T-cell (primary cell): ENCODE results near the gene RGPD3. TPM values are rescaled to one million over a fixed set of nuclear protein-coding genes. Genes with fewer than 3 reads are reported as not detected.
"Not testable (repeated sequence)": the region's sequence is repeated elsewhere in the genome, so short reads cannot be mapped to it uniquely, and the experiment has no call there.

Experiments used
- ATAC-seq, 4 experiments: fragments of 200-7000 bp in 3 of 4; fragments of 150-1000 bp in 1 of 4; cut with Tn5 transposase; replicated peaks in 1 of 4; 1 replicate in 3 of 4; 2 replicates in 1 of 4; pipeline ENCODE4 v1.10.0; 2021; ENCODE audit warnings: moderate library complexity in 3 of 4, mild to moderate bottlenecking in 2 of 4, moderate number of reproducible peaks in 1 of 4
- CTCF ChIA-PET, 2 donors: fragments of 300-600 bp; sonication (Branson Sonifier 250); formaldehyde crosslinking; loops; one replicate each; lab custom pipeline; 2022; ENCODE audit warnings: antibody characterized with exemption in 2 of 2; lab: Charles Lee
- POLR2A ChIA-PET, 2 donors: fragments of 300-600 bp; sonication (Branson Sonifier 250); formaldehyde crosslinking; loops; one replicate each; lab custom pipeline; 2022; ENCODE audit warnings: antibody characterized with exemption in 2 of 2; lab: Charles Lee
- DNase-seq, 35 experiments: peaks; one replicate each; pipeline versions ENCODE4 v3.0.0 to v3.0.0-alpha.2; 2013 to 2023
- H3K27ac ChIP-seq: one replicate; pipeline ENCODE4 v1.5.1; 2013; ENCODE audit warnings: low read length
- H3K27me3 ChIP-seq, 2 experiments: replicated peaks in 1 of 2; 1 replicate in 1 of 2; 2 replicates in 1 of 2; pipeline versions ENCODE4 v1.6.1 to v1.7.0; 2013; ENCODE audit warnings: low read length in 1 of 2, mixed read lengths in 1 of 2; ENCODE audit not compliant: control insufficient read depth in 2 of 2, insufficient read depth in 2 of 2; ENCODE audit errors: extremely low read depth in 1 of 2
- H3K36me3 ChIP-seq, 2 donors: 1 replicate in 1 of 2; 2 replicates in 1 of 2; pipeline versions ENCODE4 v1.6.1 to v1.7.0; 2013; ENCODE audit warnings: low read length in 1 of 2; ENCODE audit not compliant: control insufficient read depth in 2 of 2, insufficient read depth in 1 of 2; ENCODE audit errors: extremely low read depth in 1 of 2
- H3K4me1 ChIP-seq, 2 experiments: 1 replicate in 1 of 2; 2 replicates in 1 of 2; pipeline versions ENCODE4 v1.6.1 to v1.7.0; 2013; ENCODE audit warnings: low read length in 2 of 2, mixed read lengths in 1 of 2; ENCODE audit not compliant: insufficient read depth in 2 of 2, control insufficient read depth in 1 of 2; ENCODE audit errors: extremely low read depth in 1 of 2
- H3K4me3 ChIP-seq, 2 donors: 1 replicate in 1 of 2; 2 replicates in 1 of 2; pipeline versions ENCODE4 v1.5.1 to v1.7.0; 2013; ENCODE audit warnings: mild to moderate bottlenecking in 2 of 2, low read length in 1 of 2, moderate library complexity in 1 of 2; ENCODE audit not compliant: control insufficient read depth in 1 of 2; ENCODE audit errors: extremely low read depth in 1 of 2
- H3K9me3 ChIP-seq: 2 replicates; pipeline ENCODE4 v1.7.0; 2013
- H3K27ac Mint-ChIP-seq, 2 donors: one replicate each; pipeline ENCODE4 v1.8.0; 2020 to 2021; ENCODE audit warnings: mild to moderate bottlenecking in 2 of 2, mixed read lengths in 2 of 2
- H3K27me3 Mint-ChIP-seq, 2 donors: one replicate each; pipeline ENCODE4 v1.8.0; 2021 to 2022; ENCODE audit warnings: mixed read lengths in 2 of 2
- H3K36me3 Mint-ChIP-seq: one replicate; pipeline ENCODE4 v1.8.0; 2021; ENCODE audit warnings: mixed read lengths
- H3K4me1 Mint-ChIP-seq, 3 donors: one replicate each; pipeline ENCODE4 v1.8.0; 2020 to 2022; ENCODE audit warnings: mixed read lengths in 3 of 3, mild to moderate bottlenecking in 1 of 3
- H3K4me3 Mint-ChIP-seq, 3 donors: one replicate each; pipeline ENCODE4 v1.8.0; 2020 to 2022; ENCODE audit warnings: mild to moderate bottlenecking in 3 of 3, mixed read lengths in 3 of 3, moderate library complexity in 3 of 3
- H3K9me3 Mint-ChIP-seq, 3 donors: one replicate each; pipeline ENCODE4 v1.8.0; 2020 to 2022; ENCODE audit warnings: mixed read lengths in 3 of 3
- WGBS: methylation state at CpG from one replicate; pipeline ENCODE4 v1.1.5; 2013; ENCODE audit warnings: missing lambda C conversion rate; ENCODE audit not compliant: insufficient coverage; 5-methylcytosine and 5-hydroxymethylcytosine counted together
- total RNA-seq, 35 experiments: library from RNA in 6 of 35; stranded (reverse) in 6 of 35; fragments of 120-200 nt in 1 of 35; gene quantifications; one replicate each; pipeline versions ENCODE4 v1.2.1 to v1.2.4 and lab custom pipeline; 2013 to 2026

Gene RGPD3
- total RNA-seq, 5 donors from 2014 or later (not counting 1 experiment from before 2014, with no cell fraction given) = 0.13 to 0.47 (median 0.16) TPM

DNA sequence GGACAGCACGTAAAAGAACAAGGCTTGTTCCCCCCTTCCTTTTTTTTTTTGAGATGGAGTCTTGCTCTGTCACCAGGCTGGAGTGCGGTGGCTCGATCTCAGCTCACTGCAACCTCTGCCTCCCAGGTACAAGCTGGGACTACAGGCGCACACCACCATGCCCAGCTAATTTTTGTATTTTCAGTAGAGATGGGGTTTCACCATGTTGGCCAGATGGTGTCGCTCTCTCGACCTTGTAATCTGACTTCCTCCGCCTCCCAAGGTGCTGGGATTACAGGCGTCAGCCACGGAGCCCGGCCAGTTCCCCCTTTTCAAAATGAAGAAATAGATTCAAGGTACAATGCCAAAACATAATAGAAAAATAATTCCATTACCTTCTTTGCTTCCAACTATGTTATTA lies 6.3 kb downstream of the RGPD3 start:
- 100% methylated on average over 1 of the region's 10 CpGs for WGBS
- H3K27ac ChIP-seq, H3K4me3 Mint-ChIP-seq, POLR2A ChIA-PET, ATAC-seq, H3K9me3 Mint-ChIP-seq, H3K4me1 Mint-ChIP-seq, H3K27me3 ChIP-seq, H3K9me3 ChIP-seq, H3K27ac Mint-ChIP-seq, H3K27me3 Mint-ChIP-seq, H3K36me3 Mint-ChIP-seq, H3K4me3 ChIP-seq, H3K36me3 ChIP-seq, H3K4me1 ChIP-seq: not testable (repeated sequence)
- DNase-seq = peak in 16 of 35 experiments; percentile 1 to 25 (median 8)
- CTCF ChIA-PET = interaction anchor here in 1 of 2 donors (0.7 kb wide), 1 partner anchor 88 kb away, joined by 3 read pairs; no protein-coding TSS in a partner anchor

GRCh38 chr2:106390680-106391079 lies 77.5 kb downstream of the RGPD3 start:
- H3K27ac ChIP-seq, ATAC-seq, H3K27me3 ChIP-seq, H3K36me3 Mint-ChIP-seq, H3K9me3 Mint-ChIP-seq, H3K4me1 ChIP-seq, DNase-seq, H3K4me3 ChIP-seq, CTCF ChIA-PET, H3K4me1 Mint-ChIP-seq, H3K4me3 Mint-ChIP-seq, H3K36me3 ChIP-seq, H3K9me3 ChIP-seq, POLR2A ChIA-PET, H3K27ac Mint-ChIP-seq, H3K27me3 Mint-ChIP-seq: not testable (repeated sequence)
- WGBS = no CpG with 5 or more reads among the region's 5 CpGs

- H3K9me3 Mint-ChIP-seq, H3K27ac Mint-ChIP-seq, H3K27me3 Mint-ChIP-seq, H3K4me1 Mint-ChIP-seq, H3K4me1 ChIP-seq, DNase-seq, H3K9me3 ChIP-seq, H3K27ac ChIP-seq, H3K27me3 ChIP-seq, H3K36me3 ChIP-seq, H3K4me3 ChIP-seq, ATAC-seq, H3K4me3 Mint-ChIP-seq, CTCF ChIA-PET, POLR2A ChIA-PET, H3K36me3 Mint-ChIP-seq: not testable (repeated sequence)
- 63% methylated on average over 2 of the region's 7 CpGs for WGBS
These were observed 79.3 kb downstream of the RGPD3 start for GRCh38 chr2:106388814-106389410.

- POLR2A ChIA-PET = not testable (repeated sequence)
These were observed 83.7 kb downstream of the RGPD3 start for GRCh38 chr2:106384548-106384947.

DNA sequence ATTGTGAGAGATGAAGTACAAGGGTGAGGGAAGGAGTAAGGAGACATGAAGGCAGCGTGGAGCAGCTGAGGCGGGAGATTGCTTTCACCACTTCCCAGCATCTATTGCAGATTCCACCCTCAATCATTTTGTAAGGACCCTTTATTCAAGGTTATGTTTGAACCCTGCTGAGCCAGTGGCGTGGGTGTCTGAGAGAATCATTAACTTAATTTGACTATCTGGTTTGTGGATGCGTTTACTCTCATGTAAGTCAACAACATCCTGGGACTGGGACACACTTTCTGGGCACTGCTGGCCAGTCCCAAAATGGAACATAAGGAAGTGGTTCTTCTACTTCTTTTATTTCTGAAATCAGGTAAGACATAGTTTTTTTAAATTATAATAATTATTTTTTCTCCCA lies 86.3 kb downstream of the RGPD3 start:
- H3K36me3 Mint-ChIP-seq, H3K27ac Mint-ChIP-seq, H3K4me1 Mint-ChIP-seq, H3K9me3 Mint-ChIP-seq, CTCF ChIA-PET, H3K27ac ChIP-seq, H3K4me1 ChIP-seq, H3K36me3 ChIP-seq, POLR2A ChIA-PET, H3K27me3 ChIP-seq, ATAC-seq, H3K4me3 Mint-ChIP-seq, DNase-seq, H3K9me3 ChIP-seq, H3K4me3 ChIP-seq: not testable (repeated sequence)
- WGBS = no CpG with 5 or more reads among the region's 4 CpGs
- peaks cover 4 to 16% of the 10 kb centered on the region in 2 donors for H3K27me3 Mint-ChIP-seq

More at GRCh38 chr2:106384548-106384947, 83.7 kb downstream of the RGPD3 start:
- H3K36me3 ChIP-seq, H3K9me3 ChIP-seq, H3K36me3 Mint-ChIP-seq, CTCF ChIA-PET, H3K4me1 Mint-ChIP-seq, H3K27me3 ChIP-seq, H3K4me3 Mint-ChIP-seq, H3K4me3 ChIP-seq, H3K27ac Mint-ChIP-seq, H3K9me3 Mint-ChIP-seq, ATAC-seq, H3K27ac ChIP-seq, H3K4me1 ChIP-seq, DNase-seq: not testable (repeated sequence)
- peaks cover 4 to 16% of the 10 kb centered on the region in 2 donors for H3K27me3 Mint-ChIP-seq
- whole genome bisulfite sequencing = 75% methylated on average over 5 of the region's 8 CpGs

DNA sequence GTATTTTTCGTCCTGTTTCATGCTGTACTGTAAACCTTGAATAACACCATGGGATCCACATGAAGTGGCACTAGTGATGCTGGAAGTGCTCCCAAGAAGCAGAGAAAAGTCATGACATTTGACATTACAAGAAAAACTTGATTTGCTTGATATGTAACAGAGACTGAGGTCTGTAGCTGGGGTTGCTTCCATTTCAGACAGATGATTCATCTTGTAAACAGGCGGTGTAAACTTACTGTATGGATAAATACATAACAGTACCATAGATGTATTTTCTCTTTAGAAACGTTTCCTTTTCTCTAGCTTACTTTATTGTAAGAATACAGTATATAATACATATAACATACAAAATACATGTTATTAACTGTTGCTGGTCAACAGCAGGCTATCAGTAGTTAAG lies 88.6 kb downstream of the RGPD3 start:
- POLR2A ChIA-PET, H3K4me3 ChIP-seq, H3K9me3 Mint-ChIP-seq, H3K4me1 Mint-ChIP-seq, H3K36me3 Mint-ChIP-seq, H3K9me3 ChIP-seq, H3K4me3 Mint-ChIP-seq, H3K27me3 ChIP-seq, H3K27ac Mint-ChIP-seq, CTCF ChIA-PET, ATAC-seq, DNase-seq, H3K4me1 ChIP-seq, H3K27ac ChIP-seq, H3K36me3 ChIP-seq: not testable (repeated sequence)
- no CpG with 5 or more reads among the region's 3 CpGs for WGBS
- peaks cover 4 to 12% of the 10 kb centered on the region in 2 donors for H3K27me3 Mint-ChIP-seq

DNA sequence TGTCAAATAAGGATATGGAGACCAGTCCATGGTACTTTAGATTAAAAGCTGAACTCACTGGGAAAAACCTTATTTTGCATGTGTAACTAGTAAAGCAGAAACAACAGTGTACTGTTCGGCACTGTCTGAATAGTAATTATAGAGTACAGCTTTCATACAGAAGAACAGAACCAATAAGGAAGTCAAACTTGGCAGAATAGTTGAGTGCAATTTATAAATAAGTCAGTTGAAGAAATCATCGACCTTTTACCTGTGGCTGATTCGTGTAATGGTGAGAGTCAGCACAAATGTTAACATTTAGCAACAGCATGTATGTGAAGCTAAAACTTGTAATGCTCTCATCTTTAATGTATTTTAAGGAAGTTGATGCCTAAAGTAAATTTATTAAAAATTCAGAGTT lies 99.0 kb downstream of the RGPD3 start:
- H3K4me1 Mint-ChIP-seq, DNase-seq, H3K36me3 Mint-ChIP-seq, H3K36me3 ChIP-seq, H3K27ac Mint-ChIP-seq, H3K4me3 ChIP-seq, ATAC-seq, H3K4me3 Mint-ChIP-seq, H3K27me3 ChIP-seq, H3K4me1 ChIP-seq, H3K27ac ChIP-seq, H3K9me3 ChIP-seq, CTCF ChIA-PET, H3K27me3 Mint-ChIP-seq, H3K9me3 Mint-ChIP-seq, POLR2A ChIA-PET: not testable (repeated sequence)
- WGBS = no CpG with 5 or more reads among the region's 3 CpGs
